ENCODE results near the gene ANKRD13A. TPM values are rescaled to one million over a fixed set of nuclear protein-coding genes. Genes with fewer than 3 reads are reported as not detected.
"Not testable (repeated sequence)": the region's sequence is repeated elsewhere in the genome, so short reads cannot be mapped to it uniquely, and the experiment has no call there.

Gene ANKRD13A
- total and polyA plus RNA-seq, 11 donors, result 8.4 to 80.6 (median 24.4) TPM

GRCh38 chr12:110079477-110080400, 80.5 kb downstream of the ANKRD13A start:
- H3K4me3 ChIP-seq, result peak overlapping the region in 6 of 12 donors; percentile 0 to 41 (median 14)
- 71 to 73% (median 71%) methylated on average over 24 of the region's 24 CpGs for WGBS, 4 donors
- DNase-seq, result peak; percentile 38 to 73 (median 65)
- H3K27me3 ChIP-seq, result no peaks in the 10 kb centered on the region
- intact Hi-C loops (cut with DNase I), result no loop called here
- ATAC-seq, result peak; percentile 61 to 83 (median 79)
- H3K27ac ChIP-seq, result peak overlapping the region in 4 of 12 donors; percentile 2 to 88 (median 40)
- no peaks in the 10 kb centered on the region for H3K9me3 ChIP-seq
- peaks cover 0 to 18% (median 2%) of the 10 kb centered on the region in 12 donors for H3K4me1 ChIP-seq
- TF ChIP-seq POLR2A (IDR thresholded peaks at IDR 0.05) (no peak), CTCF (IDR thresholded peaks at IDR 0.05) (no peak)
- H3K36me3 ChIP-seq, result no peaks in the 10 kb centered on the region

DNA sequence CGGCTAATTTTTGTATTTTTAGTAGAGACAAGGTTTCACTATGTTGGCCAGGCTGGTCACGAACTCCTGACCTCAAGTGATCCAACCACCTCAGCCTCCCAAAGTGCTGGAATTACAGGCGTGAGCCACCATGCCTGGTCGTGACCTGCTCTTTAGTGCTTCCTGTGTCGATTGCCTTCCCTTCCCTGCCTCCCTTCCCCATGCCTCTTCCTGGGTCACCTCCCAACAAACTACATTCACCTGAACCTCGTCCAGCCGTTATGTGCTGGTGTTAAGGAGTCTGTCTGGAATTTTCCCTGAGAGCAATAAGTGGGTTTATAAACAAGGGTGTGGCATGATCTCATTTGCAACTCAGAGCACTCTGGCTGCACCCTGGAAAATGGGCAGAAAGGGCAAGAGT, 81.2 kb downstream of the ANKRD13A start:
- H3K9me3 ChIP-seq, result no peaks in the 10 kb centered on the region
- H3K27me3 ChIP-seq, result no peaks in the 10 kb centered on the region
- DNase-seq, result no peak
- no peaks in the 10 kb centered on the region for H3K36me3 ChIP-seq
- no peak overlapping the region for H3K4me3 ChIP-seq
- intact Hi-C loops (cut with DNase I), result no loop called here
- WGBS, 4 donors, result 85 to 92% (median 90%) methylated on average over 7 of the region's 7 CpGs
- H3K27ac ChIP-seq, result peak overlapping the region in 1 of 12 donors; percentile 88
- peaks cover 0 to 18% (median 2%) of the 10 kb centered on the region in 12 donors for H3K4me1 ChIP-seq
- TF ChIP-seq POLR2A (IDR thresholded peaks at IDR 0.05), result no peak
- no peak for TF ChIP-seq CTCF (IDR thresholded peaks at IDR 0.05)
- no peak for ATAC-seq

GRCh38 chr12:110084314-110085015, 85.2 kb downstream of the ANKRD13A start:
- peaks cover 0 to 8% (median 0%) of the 10 kb centered on the region in 9 donors for H3K27me3 ChIP-seq
- 68 to 87% (median 79%) methylated on average over 4 of the region's 4 CpGs for WGBS, 4 donors
- DNase-seq (no peak), ATAC-seq (no peak)
- no peak for TF ChIP-seq POLR2A (IDR thresholded peaks at IDR 0.05)
- TF ChIP-seq CTCF (IDR thresholded peaks at IDR 0.05), result no peak
- peaks cover 0 to 29% (median 0%) of the 10 kb centered on the region in 12 donors for H3K4me1 ChIP-seq
- no peaks in the 10 kb centered on the region for H3K36me3 ChIP-seq
- no peak overlapping the region for H3K27ac ChIP-seq
- H3K9me3 ChIP-seq, result no peaks in the 10 kb centered on the region
- H3K4me3 ChIP-seq, result no peak overlapping the region
- intact Hi-C loops (cut with DNase I), result no loop called here

DNA sequence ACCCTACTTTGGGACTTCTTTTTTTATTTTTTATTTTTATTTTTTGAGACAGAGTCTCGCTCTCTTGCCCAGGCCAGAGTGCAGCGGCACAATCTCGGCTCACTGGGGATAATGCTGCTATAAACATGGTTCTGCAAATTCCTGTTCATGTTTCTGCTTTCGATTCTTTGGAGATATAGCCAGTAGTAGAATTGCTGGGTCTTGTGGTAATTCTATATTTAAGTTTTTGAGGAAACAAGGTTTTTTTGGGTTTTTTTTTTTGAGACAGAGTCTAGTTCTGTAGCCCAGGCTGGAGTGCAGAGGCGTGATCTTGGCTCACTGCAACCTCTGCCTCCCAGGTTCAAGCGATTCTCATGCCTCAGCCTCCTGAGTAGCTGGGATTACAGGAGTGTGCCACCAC, 89.0 kb downstream of the ANKRD13A start:
- intact Hi-C loops (cut with DNase I); DNase-seq; H3K4me3 ChIP-seq; H3K27me3 ChIP-seq; H3K9me3 ChIP-seq; H3K36me3 ChIP-seq: not testable (repeated sequence)
- peak overlapping the region in 1 of 12 donors; percentile 79 for H3K27ac ChIP-seq
- WGBS, 4 donors, result 80 to 88% (median 84%) methylated on average over 6 of the region's 6 CpGs
- peaks cover 0 to 19% (median 0%) of the 10 kb centered on the region in 12 donors for H3K4me1 ChIP-seq
- peak in 1 of 4 donors; percentile 62 for ATAC-seq
